H9 (cell line): Measurements from ENCODE around the gene ERAS. TPM values are rescaled to one million over a fixed set of nuclear protein-coding genes. Genes with fewer than 3 reads are reported as not detected.

ENCODE experiments used
- DNase-seq: peaks from one replicate; pipeline ENCODE4 v3.0.0-alpha.2; 2017
- H2AFZ ChIP-seq: one replicate; pipeline ENCODE4 v1.6.1; 2013; ENCODE audit warnings: mild to moderate bottlenecking, low read length, control low read depth, moderate library complexity
- H2AK5ac ChIP-seq: 2 replicates; pipeline ENCODE4 v1.6.1; 2013; ENCODE audit warnings: low read length, control low read depth, mixed read lengths; ENCODE audit not compliant: insufficient read length
- H2BK120ac ChIP-seq: one replicate; pipeline ENCODE4 v1.6.1; 2013; ENCODE audit warnings: low read depth, mild to moderate bottlenecking, low read length, control low read depth, inconsistent platforms; ENCODE audit not compliant: poor library complexity, severe bottlenecking
- H2BK12ac ChIP-seq: 2 replicates; pipeline ENCODE4 v1.6.1; 2013; ENCODE audit warnings: low read length, control low read depth, mixed read lengths, low read depth; ENCODE audit not compliant: insufficient read length
- H2BK15ac ChIP-seq: 2 replicates; pipeline ENCODE4 v1.6.1; 2013; ENCODE audit warnings: low read depth, low read length, control low read depth
- H2BK20ac ChIP-seq: one replicate; pipeline ENCODE4 v1.6.1; 2013; ENCODE audit warnings: low read depth, mild to moderate bottlenecking, low read length, control low read depth, inconsistent platforms; ENCODE audit not compliant: poor library complexity, severe bottlenecking
- H2BK5ac ChIP-seq: 2 replicates; pipeline ENCODE4 v1.6.1; 2013; ENCODE audit warnings: low read length, control low read depth, mixed read lengths; ENCODE audit not compliant: insufficient read length
- H3K14ac ChIP-seq: 2 replicates; pipeline ENCODE4 v1.6.1; 2013; ENCODE audit warnings: low read length, control low read depth; ENCODE audit not compliant: insufficient read depth
- H3K18ac ChIP-seq: 2 replicates; pipeline ENCODE4 v1.6.1; 2013; ENCODE audit warnings: low read depth, mild to moderate bottlenecking, mixed read lengths, low read length, control low read depth; ENCODE audit not compliant: insufficient read length
- H3K23ac ChIP-seq: 2 replicates; pipeline ENCODE4 v1.6.1; 2013; ENCODE audit warnings: low read length, control low read depth, mixed read lengths, low read depth; ENCODE audit not compliant: insufficient read length
- H3K23me2 ChIP-seq: 2 replicates; pipeline ENCODE4 v1.6.1; 2013; ENCODE audit warnings: low read depth, mild to moderate bottlenecking, mixed read lengths, low read length, control low read depth; ENCODE audit not compliant: insufficient read length, poor library complexity, severe bottlenecking
- H3K27ac ChIP-seq: 2 replicates; pipeline ENCODE4 v1.5.1; 2013; ENCODE audit warnings: low read length, control low read depth, mixed read lengths, low read depth; ENCODE audit not compliant: insufficient read length
- H3K27me3 ChIP-seq: 2 replicates; pipeline ENCODE4 v1.6.1; 2013; ENCODE audit warnings: low read length, control low read depth, inconsistent platforms; ENCODE audit not compliant: insufficient read depth
- H3K4ac ChIP-seq: 2 replicates; pipeline ENCODE4 v1.6.1; 2013; ENCODE audit warnings: low read depth, mild to moderate bottlenecking, control low read depth, inconsistent platforms, low read length, moderate library complexity
- H3K4me1 ChIP-seq: 2 replicates; pipeline ENCODE4 v1.6.1; 2013; ENCODE audit warnings: low read length, control low read depth, inconsistent platforms; ENCODE audit not compliant: insufficient read depth
- H3K4me2 ChIP-seq: 2 replicates; pipeline ENCODE4 v1.6.1; 2013; ENCODE audit warnings: low read length, control low read depth, mixed read lengths; ENCODE audit not compliant: insufficient read length, insufficient read depth
- H3K56ac ChIP-seq: 2 replicates; pipeline ENCODE4 v1.6.1; 2013; ENCODE audit warnings: low read depth, mild to moderate bottlenecking, mixed read lengths, low read length, control low read depth; ENCODE audit not compliant: insufficient read length
- H3K79me1 ChIP-seq: 2 replicates; pipeline ENCODE4 v1.6.1; 2013; ENCODE audit warnings: low read depth, mild to moderate bottlenecking, moderate library complexity, low read length, control low read depth, inconsistent platforms; ENCODE audit not compliant: insufficient read depth, poor library complexity, severe bottlenecking
- H3K79me2 ChIP-seq: 2 replicates; pipeline ENCODE4 v1.6.1; 2013; ENCODE audit warnings: low read length, control low read depth, inconsistent platforms; ENCODE audit not compliant: insufficient read depth
- H3K9ac ChIP-seq: 2 replicates; pipeline ENCODE4 v1.6.1; 2013; ENCODE audit warnings: low read length, control low read depth, mixed read lengths; ENCODE audit not compliant: insufficient read length; ENCODE audit errors: extremely low read depth
- H3K9me3 ChIP-seq: one replicate; pipeline ENCODE4 v1.6.1; 2013; ENCODE audit warnings: low read depth, low read length, inconsistent platforms; ENCODE audit not compliant: control insufficient read depth
- H3T11ph ChIP-seq: one replicate; pipeline ENCODE4 v1.6.1; 2013; ENCODE audit warnings: mild to moderate bottlenecking, low read length, control low read depth, inconsistent platforms
- H4K20me1 ChIP-seq: one replicate; pipeline ENCODE4 v1.6.1; 2013; ENCODE audit not compliant: control insufficient read depth, insufficient read length, insufficient read depth
- H4K5ac ChIP-seq: 2 replicates; pipeline ENCODE4 v1.6.1; 2013; ENCODE audit warnings: low read depth, mild to moderate bottlenecking, mixed read lengths, low read length, control low read depth; ENCODE audit not compliant: insufficient read length
- H4K8ac ChIP-seq: replicated peaks from 2 replicates; pipeline ENCODE4 v1.6.1; 2013; ENCODE audit warnings: low read length, control low read depth, mixed read lengths, low read depth; ENCODE audit not compliant: insufficient read length
- H4K91ac ChIP-seq: 2 replicates; pipeline ENCODE4 v1.6.1; 2013; ENCODE audit warnings: low read depth, mild to moderate bottlenecking, moderate library complexity, mixed read lengths, low read length, control low read depth; ENCODE audit not compliant: insufficient read length
- H3K27ac Mint-ChIP-seq, 3 experiments: 2 replicates in 2 of 3; 3 replicates in 1 of 3; pipeline ENCODE4 v1.8.0; 2020 to 2021; ENCODE audit warnings: mixed read lengths in 3 of 3, mild to moderate bottlenecking in 1 of 3, moderate library complexity in 1 of 3
- H3K27me3 Mint-ChIP-seq: 2 replicates; pipeline ENCODE4 v1.8.0; 2021; ENCODE audit warnings: low read depth, mild to moderate bottlenecking, moderate library complexity, mixed read lengths
- H3K36me3 Mint-ChIP-seq, 3 experiments: 2 replicates in 2 of 3; 3 replicates in 1 of 3; pipeline ENCODE4 v1.8.0; 2020 to 2021; ENCODE audit warnings: low read depth in 3 of 3, mixed read lengths in 3 of 3; ENCODE audit not compliant: insufficient read depth in 1 of 3
- H3K4me1 Mint-ChIP-seq, 2 experiments: 2 replicates each; pipeline ENCODE4 v1.8.0; 2020; ENCODE audit warnings: mixed read lengths in 2 of 2
- H3K4me3 Mint-ChIP-seq, 2 experiments: 2 replicates in 1 of 2; 3 replicates in 1 of 2; pipeline ENCODE4 v1.8.0; 2020 to 2021; ENCODE audit warnings: mild to moderate bottlenecking in 2 of 2, mixed read lengths in 2 of 2, moderate library complexity in 1 of 2
- H3K9me3 Mint-ChIP-seq, 2 experiments: 2 replicates in 1 of 2; 3 replicates in 1 of 2; pipeline ENCODE4 v1.8.0; 2020; ENCODE audit warnings: mild to moderate bottlenecking in 2 of 2, mixed read lengths in 2 of 2, moderate library complexity in 1 of 2
- CTCF ChIP-seq: fragments of 200-600 bp; sonication (generic); conservative IDR thresholded peaks from 3 replicates; pipeline ENCODE4 v1.8.0; 2021; ENCODE audit warnings: antibody characterized with exemption, mild to moderate bottlenecking
- WGBS: extraction: QIAGEN DNeasy Blood & Tissue Kit; methylation state at CpG from one replicate; pipeline ENCODE4 v1.1.7; 2013; ENCODE audit warnings: missing lambda C conversion rate, low lambda C conversion rate, mixed read lengths; ENCODE audit not compliant: insufficient read length; ENCODE audit errors: extremely low coverage; 5-methylcytosine and 5-hydroxymethylcytosine counted together
- total RNA-seq: library from RNA; stranded (reverse); gene quantifications from 2 replicates; pipeline ENCODE4 v1.2.1, GENCODE V29; 2021

The ERAS gene
- total RNA-seq, 1 experiment from 2014 or later = not detected

- H3K27ac ChIP-seq = no peak overlapping the region
- no CpG with 5 or more reads among the region's 8 CpGs for WGBS
- H3K23ac ChIP-seq = no peak overlapping the region
- H2BK15ac ChIP-seq = no peak overlapping the region
- H4K5ac ChIP-seq = no peak overlapping the region
- Mint-ChIP-seq H3K27ac (no peak overlapping the region), H3K4me1 (peaks cover 0 to 6% of the 10 kb centered on the region in 2 experiments; a peak in 3 of 4 replicates), H3K4me3 (no peak overlapping the region), H3K36me3 (peaks cover 33 to 61% (median 47%) of the 10 kb centered on the region in 3 experiments), H3K9me3 (peaks cover 62 to 82% of the 10 kb centered on the region in 2 experiments), H3K27me3 (peaks cover 1% of the 10 kb centered on the region; the same call in 1 of the 2 replicates)
- no peak overlapping the region for H3K4me2 ChIP-seq
- no peak overlapping the region for H4K8ac ChIP-seq
- H3K18ac ChIP-seq = no peak overlapping the region
- no peak overlapping the region for H2BK120ac ChIP-seq
- H3K23me2 ChIP-seq = no peaks in the 10 kb centered on the region
- H3T11ph ChIP-seq = no peak overlapping the region
- peaks cover 16% of the 10 kb centered on the region for H3K9me3 ChIP-seq
- H2AK5ac ChIP-seq = no peak overlapping the region
- H3K56ac ChIP-seq = no peak overlapping the region
- H3K27me3 ChIP-seq = no peaks in the 10 kb centered on the region
- H3K79me2 ChIP-seq = no peaks in the 10 kb centered on the region
- H3K4me1 ChIP-seq = no peaks in the 10 kb centered on the region
- no peak overlapping the region for H2BK5ac ChIP-seq
- H3K79me1 ChIP-seq = no peaks in the 10 kb centered on the region
- no peak overlapping the region for H2AFZ ChIP-seq
- no peaks in the 10 kb centered on the region for H4K20me1 ChIP-seq
- no peak overlapping the region for H3K4ac ChIP-seq
- no peak overlapping the region for H2BK20ac ChIP-seq
- H3K9ac ChIP-seq = no peak overlapping the region
- no peak for TF ChIP-seq CTCF
- DNase-seq = no peak
- no peak overlapping the region for H2BK12ac ChIP-seq
- H4K91ac ChIP-seq = no peak overlapping the region
- H3K14ac ChIP-seq = no peak overlapping the region
Observed at GRCh38 chrX:48824066-48824465, 2.2 kb upstream of the ERAS start.
